ENCODE results near the gene DUXB. TPM values are rescaled to one million over a fixed set of nuclear protein-coding genes. Genes with fewer than 3 reads are reported as not detected.

Gene DUXB
- polyA plus RNA-seq, 3 donors = not detected

DNA sequence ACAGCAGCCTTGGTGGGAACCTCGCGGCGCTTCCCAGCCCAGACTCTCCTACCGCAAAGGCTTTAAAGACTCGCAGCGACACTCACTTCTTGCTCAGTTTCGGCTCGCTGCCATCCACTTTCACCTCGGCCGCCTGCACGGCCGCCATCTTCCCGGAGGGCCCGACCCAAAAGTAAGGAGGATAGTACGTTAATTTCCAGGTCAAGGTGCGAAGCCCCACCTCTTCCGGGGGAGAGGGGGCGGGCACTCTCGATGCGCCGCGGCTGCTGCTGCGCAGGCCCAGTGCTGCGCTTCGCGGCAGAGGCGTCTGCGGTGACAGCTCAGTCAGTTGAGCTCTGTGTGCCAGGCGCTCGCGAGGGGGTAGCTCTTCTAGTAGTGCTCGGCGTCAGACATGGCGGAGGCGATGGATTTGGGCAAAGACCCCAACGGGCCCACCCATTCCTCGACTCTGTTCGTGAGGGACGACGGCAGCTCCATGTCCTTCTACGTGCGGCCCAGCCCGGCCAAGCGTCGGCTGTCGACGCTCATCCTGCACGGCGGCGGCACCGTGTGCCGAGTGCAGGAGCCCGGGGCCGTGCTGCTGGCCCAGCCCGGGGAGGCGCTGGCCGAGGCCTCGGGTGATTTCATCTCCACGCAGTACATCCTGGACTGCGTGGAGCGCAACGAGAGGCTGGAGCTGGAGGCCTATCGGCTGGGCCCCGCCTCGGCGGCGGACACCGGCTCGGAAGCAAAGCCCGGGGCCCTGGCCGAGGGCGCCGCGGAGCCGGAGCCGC is 53.6 kb downstream of the DUXB start, which contains the start of the genes KARS1 and TERF2IP:
Gene KARS1, minus strand, starts transcription at position 174 of the 773 bp plus-strand sequence. Its CDS starts 26 bp downstream, at position 148.
Gene TERF2IP, plus strand, starts transcription at position 282 of the 773 bp plus-strand sequence. Its CDS starts 110 bp downstream, at position 392.
- Mint-ChIP-seq H3K27ac (peak within 1 kb of the TSS; percentile 93 to 98 (median 96)), H3K27me3 (ENCODE audit: low read depth in 3 of 3) (no peaks in the 10 kb centered on the region), H3K4me3 (peak within 1 kb of the TSS; percentile 96 to 97), H3K36me3 (peaks cover 25 to 27% of the 10 kb centered on the region in 2 donors), H3K4me1 (peaks cover 40% of the 10 kb centered on the region), H3K9me3 (peaks cover 0 to 4% (median 0%) of the 10 kb centered on the region in 7 donors)
- no peaks in the 10 kb centered on the region for H3K9me3 ChIP-seq (replicated peaks in 1 of 2; ENCODE audit: control insufficient read depth in 1 of 2, insufficient read depth in 1 of 2, low read length in 2 of 2)
- H3K79me2 ChIP-seq (ENCODE audit: insufficient read depth, low read length) = peaks cover 99% of the 10 kb centered on the region
- peak within 1 kb of the TSS; percentile 88 for H3K4me2 ChIP-seq (replicated peaks; ENCODE audit: extremely low read depth, low read length, poor library complexity, severe bottlenecking)
- peak within 1 kb of the TSS; percentile 90 to 95 (median 92) for H3K4me3 ChIP-seq (replicated peaks in 1 of 3; ENCODE audit: low read depth in 2 of 3, low read length in 3 of 3)
- under 1% methylated on average over 76 of the region's 76 CpGs for WGBS (ENCODE audit: insufficient coverage)
- peak within 1 kb of the TSS; percentile 89 to 97 for H3K27ac ChIP-seq (ENCODE audit: low read depth in 1 of 2, low read length in 2 of 2)
- H2AFZ ChIP-seq (ENCODE audit: insufficient read depth, low read depth, low read length, poor library complexity, severe bottlenecking) = peak within 1 kb of the TSS; percentile 95
- peak within 1 kb of the TSS; percentile 92 for H3K9ac ChIP-seq (ENCODE audit: insufficient read depth, low read length, poor library complexity, severe bottlenecking)
- peaks cover 22 to 30% of the 10 kb centered on the region in 2 donors for H3K36me3 ChIP-seq (replicated peaks in 1 of 2; ENCODE audit: control insufficient read depth in 1 of 2, insufficient read depth in 2 of 2, low read length in 2 of 2)
- H3K4me1 ChIP-seq (ENCODE audit: control insufficient read depth in 1 of 2, insufficient read depth in 2 of 2, low read length in 2 of 2) = peaks cover 34 to 45% of the 10 kb centered on the region in 2 donors
- intact Hi-C loops (cut with micrococcal nuclease) = loop anchor here (1.0 to 5.0 kb wide), 3 partner anchors 24 to 185 kb away; partner anchors contain the start of genes ADAT1 (in 2 of the 2) and TMEM170A (in 1 of the 2)
- peak; percentile 91 for DNase-seq
- TF ChIP-seq, protein P1, sequence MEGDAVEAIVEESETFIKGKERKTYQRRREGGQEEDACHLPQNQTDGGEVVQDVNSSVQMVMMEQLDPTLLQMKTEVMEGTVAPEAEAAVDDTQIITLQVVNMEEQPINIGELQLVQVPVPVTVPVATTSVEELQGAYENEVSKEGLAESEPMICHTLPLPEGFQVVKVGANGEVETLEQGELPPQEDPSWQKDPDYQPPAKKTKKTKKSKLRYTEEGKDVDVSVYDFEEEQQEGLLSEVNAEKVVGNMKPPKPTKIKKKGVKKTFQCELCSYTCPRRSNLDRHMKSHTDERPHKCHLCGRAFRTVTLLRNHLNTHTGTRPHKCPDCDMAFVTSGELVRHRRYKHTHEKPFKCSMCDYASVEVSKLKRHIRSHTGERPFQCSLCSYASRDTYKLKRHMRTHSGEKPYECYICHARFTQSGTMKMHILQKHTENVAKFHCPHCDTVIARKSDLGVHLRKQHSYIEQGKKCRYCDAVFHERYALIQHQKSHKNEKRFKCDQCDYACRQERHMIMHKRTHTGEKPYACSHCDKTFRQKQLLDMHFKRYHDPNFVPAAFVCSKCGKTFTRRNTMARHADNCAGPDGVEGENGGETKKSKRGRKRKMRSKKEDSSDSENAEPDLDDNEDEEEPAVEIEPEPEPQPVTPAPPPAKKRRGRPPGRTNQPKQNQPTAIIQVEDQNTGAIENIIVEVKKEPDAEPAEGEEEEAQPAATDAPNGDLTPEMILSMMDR (IDR thresholded peaks at IDR 0.05) = no peak
- H4K20me1 ChIP-seq (ENCODE audit: insufficient read depth, low read length) = peaks cover 49% of the 10 kb centered on the region
- no peaks in the 10 kb centered on the region for H3K27me3 ChIP-seq (ENCODE audit: control insufficient read depth in 2 of 2, insufficient read depth in 2 of 2, low read length in 2 of 2)

DNA sequence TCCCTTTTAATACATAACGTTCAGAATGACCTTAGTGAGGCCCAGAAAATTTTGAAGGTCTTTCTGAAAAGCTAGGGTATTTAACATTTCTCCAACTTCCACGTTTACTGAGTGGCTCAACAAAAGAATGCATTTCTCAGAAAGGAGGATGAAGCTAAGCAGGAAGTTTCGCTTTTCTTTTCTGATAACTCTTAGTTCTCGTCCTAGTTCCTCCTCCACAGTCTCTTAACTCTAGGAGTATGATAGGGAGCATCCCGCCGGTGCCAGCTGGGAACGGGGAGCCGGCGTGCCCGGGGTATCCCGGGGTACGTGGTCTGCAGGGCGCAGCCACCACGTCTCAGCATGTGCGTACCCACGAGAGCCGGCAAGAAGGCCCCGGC is 54.2 kb downstream of the DUXB start:
- H3K27ac Mint-ChIP-seq = peak overlapping the region; percentile 92 to 97 (median 95)
- TF ChIP-seq, protein P1 (IDR thresholded peaks at IDR 0.05) = no peak
- Histone ChIP-seq H3K9me3 (replicated peaks in 1 of 2; ENCODE audit: control insufficient read depth in 1 of 2, insufficient read depth in 1 of 2, low read length in 2 of 2) (no peaks in the 10 kb centered on the region), H3K27me3 (ENCODE audit: control insufficient read depth in 2 of 2, insufficient read depth in 2 of 2, low read length in 2 of 2) (no peaks in the 10 kb centered on the region), H3K79me2 (ENCODE audit: insufficient read depth, low read length) (peaks cover 99% of the 10 kb centered on the region), H3K36me3 (replicated peaks in 1 of 2; ENCODE audit: control insufficient read depth in 1 of 2, insufficient read depth in 2 of 2, low read length in 2 of 2) (peaks cover 26 to 36% of the 10 kb centered on the region in 2 donors), H3K27ac (ENCODE audit: low read depth in 1 of 2, low read length in 2 of 2) (peak overlapping the region; percentile 89 to 97), H3K4me3 (replicated peaks in 1 of 3; ENCODE audit: low read depth in 2 of 3, low read length in 3 of 3) (peak overlapping the region; percentile 90 to 95 (median 92)), H4K20me1 (ENCODE audit: insufficient read depth, low read length) (peaks cover 49% of the 10 kb centered on the region), H3K9ac (ENCODE audit: insufficient read depth, low read length, poor library complexity, severe bottlenecking) (peak overlapping the region; percentile 92), H3K4me2 (replicated peaks; ENCODE audit: extremely low read depth, low read length, poor library complexity, severe bottlenecking) (peak overlapping the region; percentile 88), H3K4me1 (ENCODE audit: control insufficient read depth in 1 of 2, insufficient read depth in 2 of 2, low read length in 2 of 2) (peaks cover 34 to 43% of the 10 kb centered on the region in 2 donors), H2AFZ (ENCODE audit: insufficient read depth, low read depth, low read length, poor library complexity, severe bottlenecking) (peak overlapping the region; percentile 95)
- WGBS (ENCODE audit: insufficient coverage) = under 1% methylated on average over 14 of the region's 18 CpGs
- H3K4me3 Mint-ChIP-seq = peak overlapping the region; percentile 96 to 97
- intact Hi-C loops (cut with micrococcal nuclease) = loop anchor here (1.0 to 5.0 kb wide), 3 partner anchors 24 to 185 kb away; partner anchors contain the start of genes ADAT1 (in 2 of the 2) and TMEM170A (in 1 of the 2)
- H3K4me1 Mint-ChIP-seq = peaks cover 36% of the 10 kb centered on the region
- no peak for DNase-seq
- peaks cover 25 to 33% of the 10 kb centered on the region in 2 donors for H3K36me3 Mint-ChIP-seq
- H3K9me3 Mint-ChIP-seq = peaks cover 0 to 4% (median 0%) of the 10 kb centered on the region in 7 donors
- no peaks in the 10 kb centered on the region for H3K27me3 Mint-ChIP-seq (ENCODE audit: low read depth in 3 of 3)

All from CD14-positive monocyte (primary cell).